ENCODE measurements around the gene SLC29A1.
"Not testable (repeated sequence)": the region's sequence is repeated elsewhere in the genome, so short reads cannot be mapped to it uniquely, and the experiment has no call there.

Gene SLC29A1

DNA sequence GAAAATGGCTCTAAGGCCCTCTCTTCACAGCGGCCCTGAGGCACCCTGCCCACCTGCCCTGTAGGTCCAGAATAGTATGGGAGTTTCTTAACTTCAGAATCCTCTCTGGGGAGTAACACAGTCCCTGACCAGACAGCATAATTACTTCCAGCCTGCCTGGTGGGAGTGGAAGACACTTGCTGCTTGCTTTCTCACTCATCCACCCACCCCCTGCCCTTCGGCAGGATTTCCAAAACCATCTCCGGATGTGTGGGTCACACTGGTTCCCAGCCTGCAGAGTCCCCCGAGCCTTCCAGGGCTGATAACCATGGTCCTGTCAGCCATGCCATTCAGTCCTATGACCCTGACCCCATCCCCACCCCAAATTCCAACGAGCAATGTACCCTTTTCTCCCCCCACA, 5.4 kb downstream of the SLC29A1 start:
- H2AK5ac ChIP-seq (ENCODE audit: low read length) = no peak overlapping the region
- no peak overlapping the region for H3K4me2 ChIP-seq (ENCODE audit: low read length)
- no peak overlapping the region for H4K91ac ChIP-seq (ENCODE audit: low read depth, low read length)
- peaks cover 25% of the 10 kb centered on the region for H3K79me1 ChIP-seq (ENCODE audit: low read length)
- no peak overlapping the region for H3K23ac ChIP-seq (ENCODE audit: low read length)
- H3K4me3 ChIP-seq (ENCODE audit: low read depth, low read length) = no peak overlapping the region
- no peak overlapping the region for H3K9ac ChIP-seq (ENCODE audit: low read length)
- no peak overlapping the region for H3K18ac ChIP-seq (ENCODE audit: low read length)
- peaks cover 4% of the 10 kb centered on the region for H3K79me2 ChIP-seq (ENCODE audit: control insufficient read depth, insufficient read depth, low read length, poor library complexity)
- no peak overlapping the region for H2BK5ac ChIP-seq (ENCODE audit: low read depth, low read length, poor library complexity)
- no CpG with 5 or more reads among the region's 5 CpGs for WGBS (ENCODE audit: extremely low coverage, insufficient coverage, insufficient read length)
- H3K27me3 ChIP-seq (ENCODE audit: insufficient read depth, low read length) = no peaks in the 10 kb centered on the region
- H2BK12ac ChIP-seq (ENCODE audit: low read length) = no peak overlapping the region
- no peak overlapping the region for H4K8ac ChIP-seq (ENCODE audit: low read depth, low read length)
- peak in 1 of 2 donors; percentile 4 for DNase-seq
- peaks cover 40 to 44% of the 10 kb centered on the region in 2 experiments for H3K36me3 ChIP-seq (ENCODE audit: control insufficient read depth in 1 of 2, insufficient read depth in 2 of 2, low read length in 2 of 2)
- H3K27ac ChIP-seq (ENCODE audit: low read depth, low read length) = no peak overlapping the region
- H3K9me3 ChIP-seq (ENCODE audit: insufficient read depth, low read depth, low read length) = peaks cover 3% of the 10 kb centered on the region
- no peak overlapping the region for H2AFZ ChIP-seq (ENCODE audit: insufficient read depth, low read length, poor library complexity)
- no peak overlapping the region for H3K4ac ChIP-seq (ENCODE audit: low read depth, low read length)
- no peak overlapping the region for H3K14ac ChIP-seq (ENCODE audit: low read length)
- H3K4me1 ChIP-seq (ENCODE audit: control insufficient read depth in 1 of 2, insufficient read depth in 2 of 2, low read length in 2 of 2) = peaks cover 52 to 65% of the 10 kb centered on the region in 2 experiments
- H2BK120ac ChIP-seq (ENCODE audit: insufficient read depth, low read length, poor library complexity) = no peak overlapping the region
- H4K12ac ChIP-seq (ENCODE audit: low read depth, low read length) = no peak overlapping the region

DNA sequence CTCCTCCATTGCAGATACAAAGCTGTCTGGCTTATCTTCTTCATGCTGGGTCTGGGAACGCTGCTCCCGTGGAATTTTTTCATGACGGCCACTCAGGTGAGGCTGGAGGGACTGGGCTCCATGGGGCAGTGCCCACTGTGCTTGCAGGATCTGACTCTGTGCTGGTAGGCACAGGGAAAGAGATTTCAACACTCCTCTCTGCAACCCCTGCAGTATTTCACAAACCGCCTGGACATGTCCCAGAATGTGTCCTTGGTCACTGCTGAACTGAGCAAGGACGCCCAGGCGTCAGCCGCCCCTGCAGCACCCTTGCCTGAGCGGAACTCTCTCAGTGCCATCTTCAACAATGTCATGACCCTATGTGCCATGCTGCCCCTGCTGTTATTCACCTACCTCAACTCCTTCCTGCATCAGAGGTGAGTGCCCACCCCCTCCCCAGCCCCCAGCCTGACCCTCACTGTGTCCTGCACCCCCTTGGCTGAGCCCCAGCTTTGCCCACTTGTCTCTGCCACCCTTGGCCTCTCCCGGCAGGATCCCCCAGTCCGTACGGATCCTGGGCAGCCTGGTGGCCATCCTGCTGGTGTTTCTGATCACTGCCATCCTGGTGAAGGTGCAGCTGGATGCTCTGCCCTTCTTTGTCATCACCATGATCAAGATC, 6.1 kb downstream of the SLC29A1 start:
- WGBS (ENCODE audit: extremely low coverage, insufficient coverage, insufficient read length) = no CpG with 5 or more reads among the region's 11 CpGs
- Histone ChIP-seq H3K27me3 (ENCODE audit: insufficient read depth, low read length) (no peaks in the 10 kb centered on the region), H2BK120ac (ENCODE audit: insufficient read depth, low read length, poor library complexity) (no peak overlapping the region), H2AK5ac (ENCODE audit: low read length) (no peak overlapping the region), H3K36me3 (ENCODE audit: control insufficient read depth in 1 of 2, insufficient read depth in 2 of 2, low read length in 2 of 2) (peaks cover 40 to 46% of the 10 kb centered on the region in 2 experiments), H3K79me2 (ENCODE audit: control insufficient read depth, insufficient read depth, low read length, poor library complexity) (peaks cover 4% of the 10 kb centered on the region), H3K9me3 (ENCODE audit: insufficient read depth, low read depth, low read length) (peaks cover 3% of the 10 kb centered on the region), H3K4me3 (ENCODE audit: low read depth, low read length) (no peak overlapping the region), H2BK12ac (ENCODE audit: low read length) (no peak overlapping the region), H4K8ac (ENCODE audit: low read depth, low read length) (no peak overlapping the region), H3K4ac (ENCODE audit: low read depth, low read length) (no peak overlapping the region), H3K79me1 (ENCODE audit: low read length) (peaks cover 26% of the 10 kb centered on the region), H2BK5ac (ENCODE audit: low read depth, low read length, poor library complexity) (no peak overlapping the region), H4K91ac (ENCODE audit: low read depth, low read length) (no peak overlapping the region), H3K9ac (ENCODE audit: low read length) (no peak overlapping the region), H4K12ac (ENCODE audit: low read depth, low read length) (no peak overlapping the region), H3K27ac (ENCODE audit: low read depth, low read length) (no peak overlapping the region), H2AFZ (ENCODE audit: insufficient read depth, low read length, poor library complexity) (no peak overlapping the region), H3K23ac (ENCODE audit: low read length) (no peak overlapping the region), H3K4me2 (ENCODE audit: low read length) (no peak overlapping the region), H3K14ac (ENCODE audit: low read length) (no peak overlapping the region), H3K4me1 (ENCODE audit: control insufficient read depth in 1 of 2, insufficient read depth in 2 of 2, low read length in 2 of 2) (peaks cover 51 to 65% of the 10 kb centered on the region in 2 experiments), H3K18ac (ENCODE audit: low read length) (no peak overlapping the region)
- peak in 1 of 2 donors; percentile 11 for DNase-seq

DNA sequence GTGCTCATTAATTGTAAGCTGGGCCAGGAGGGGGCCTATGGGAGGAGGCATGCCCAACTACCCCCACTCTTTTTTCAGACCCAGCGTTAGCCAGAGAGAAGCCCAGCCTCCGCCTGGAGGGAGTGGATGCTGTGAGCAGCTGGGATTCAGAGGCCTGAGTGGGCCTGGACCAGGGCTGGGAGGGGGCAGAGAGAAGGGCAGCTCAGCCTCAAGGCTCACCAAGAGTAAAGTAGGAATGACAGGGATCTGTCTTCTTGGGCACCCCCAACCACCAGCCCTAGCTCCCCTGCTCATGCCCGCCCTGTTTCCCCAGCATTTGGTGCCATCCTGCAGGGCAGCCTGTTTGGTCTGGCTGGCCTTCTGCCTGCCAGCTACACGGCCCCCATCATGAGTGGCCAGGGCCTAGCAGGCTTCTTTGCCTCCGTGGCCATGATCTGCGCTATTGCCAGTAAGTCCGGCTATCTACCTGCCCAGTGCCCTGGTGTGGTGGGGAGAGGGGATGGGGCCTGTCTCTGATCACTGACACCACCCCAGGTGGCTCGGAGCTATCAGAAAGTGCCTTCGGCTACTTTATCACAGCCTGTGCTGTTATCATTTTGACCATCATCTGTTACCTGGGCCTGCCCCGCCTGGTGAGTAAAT, 6.8 kb downstream of the SLC29A1 start:
- Histone ChIP-seq H3K79me1 (ENCODE audit: low read length) (peaks cover 24% of the 10 kb centered on the region), H3K9ac (ENCODE audit: low read length) (no peak overlapping the region), H4K12ac (ENCODE audit: low read depth, low read length) (no peak overlapping the region), H2BK120ac (ENCODE audit: insufficient read depth, low read length, poor library complexity) (no peak overlapping the region), H3K23ac (ENCODE audit: low read length) (no peak overlapping the region), H2AK5ac (ENCODE audit: low read length) (peak overlapping the region; percentile 7), H3K36me3 (ENCODE audit: control insufficient read depth in 1 of 2, insufficient read depth in 2 of 2, low read length in 2 of 2) (peaks cover 40 to 48% of the 10 kb centered on the region in 2 experiments), H3K4ac (ENCODE audit: low read depth, low read length) (no peak overlapping the region), H3K4me3 (ENCODE audit: low read depth, low read length) (no peak overlapping the region), H2BK12ac (ENCODE audit: low read length) (peak overlapping the region; percentile 62), H2BK5ac (ENCODE audit: low read depth, low read length, poor library complexity) (no peak overlapping the region), H3K79me2 (ENCODE audit: control insufficient read depth, insufficient read depth, low read length, poor library complexity) (peaks cover 4% of the 10 kb centered on the region), H4K91ac (ENCODE audit: low read depth, low read length) (peak overlapping the region; percentile 11), H2AFZ (ENCODE audit: insufficient read depth, low read length, poor library complexity) (no peak overlapping the region), H4K8ac (ENCODE audit: low read depth, low read length) (no peak overlapping the region), H3K27me3 (ENCODE audit: insufficient read depth, low read length) (no peaks in the 10 kb centered on the region), H3K18ac (ENCODE audit: low read length) (peak overlapping the region; percentile 47), H3K14ac (ENCODE audit: low read length) (peak overlapping the region; percentile 27), H3K9me3 (ENCODE audit: insufficient read depth, low read depth, low read length) (peaks cover 3% of the 10 kb centered on the region), H3K27ac (ENCODE audit: low read depth, low read length) (no peak overlapping the region), H3K4me1 (ENCODE audit: control insufficient read depth in 1 of 2, insufficient read depth in 2 of 2, low read length in 2 of 2) (peaks cover 50 to 62% of the 10 kb centered on the region in 2 experiments), H3K4me2 (ENCODE audit: low read length) (no peak overlapping the region)
- no peak for DNase-seq
- WGBS (ENCODE audit: extremely low coverage, insufficient coverage, insufficient read length) = no CpG with 5 or more reads among the region's 10 CpGs

DNA sequence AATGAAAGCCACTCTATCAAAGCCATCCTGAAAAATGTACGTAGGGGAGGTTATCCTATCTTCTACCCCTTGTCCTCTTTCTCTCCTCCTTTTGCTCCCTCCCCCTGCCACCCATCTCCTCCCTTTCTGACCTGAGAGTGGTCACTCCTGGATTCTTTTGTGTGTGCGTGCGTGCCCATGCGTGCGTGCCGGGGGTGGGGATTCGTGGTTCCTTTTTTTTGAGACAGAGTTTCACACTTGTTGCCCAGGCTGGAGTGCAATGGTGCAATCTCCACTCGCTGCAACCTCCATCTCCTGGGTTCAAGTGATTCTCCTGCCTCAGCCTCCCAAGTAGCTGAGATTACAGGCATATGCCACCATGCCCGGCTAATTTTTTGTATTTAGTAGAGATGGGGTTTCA, 8.0 kb downstream of the SLC29A1 start:
- not testable (repeated sequence) for H3K4ac ChIP-seq (ENCODE audit: low read depth, low read length); H3K27me3 ChIP-seq (ENCODE audit: insufficient read depth, low read length); H4K8ac ChIP-seq (ENCODE audit: low read depth, low read length); H4K91ac ChIP-seq (ENCODE audit: low read depth, low read length); H3K79me2 ChIP-seq (ENCODE audit: control insufficient read depth, insufficient read depth, low read length, poor library complexity); H2BK12ac ChIP-seq (ENCODE audit: low read length); H3K27ac ChIP-seq (ENCODE audit: low read depth, low read length); H3K23ac ChIP-seq (ENCODE audit: low read length); H2AK5ac ChIP-seq (ENCODE audit: low read length); H3K4me3 ChIP-seq (ENCODE audit: low read depth, low read length); H3K4me2 ChIP-seq (ENCODE audit: low read length); H2AFZ ChIP-seq (ENCODE audit: insufficient read depth, low read length, poor library complexity); H2BK120ac ChIP-seq (ENCODE audit: insufficient read depth, low read length, poor library complexity); H3K9me3 ChIP-seq (ENCODE audit: insufficient read depth, low read depth, low read length); H2BK5ac ChIP-seq (ENCODE audit: low read depth, low read length, poor library complexity); H3K18ac ChIP-seq (ENCODE audit: low read length); H4K12ac ChIP-seq (ENCODE audit: low read depth, low read length); DNase-seq; H3K14ac ChIP-seq (ENCODE audit: low read length); H3K9ac ChIP-seq (ENCODE audit: low read length)
- H3K36me3 ChIP-seq (ENCODE audit: control insufficient read depth in 1 of 2, insufficient read depth in 2 of 2, low read length in 2 of 2) = peaks cover 43 to 55% of the 10 kb centered on the region in 2 experiments
- H3K79me1 ChIP-seq (ENCODE audit: low read length) = peaks cover 21% of the 10 kb centered on the region
- H3K4me1 ChIP-seq (ENCODE audit: control insufficient read depth in 1 of 2, insufficient read depth in 2 of 2, low read length in 2 of 2) = peaks cover 39 to 56% of the 10 kb centered on the region in 2 experiments
- no CpG with 5 or more reads among the region's 9 CpGs for WGBS (ENCODE audit: extremely low coverage, insufficient coverage, insufficient read length)
